DMS153 treated with DMSO at 0.1 percent for 48 hours (cell line): Measurements from ENCODE around the gene CDC25C.
A peak's percentile ranks its signal among the peaks of the same experiment; 100 is the strongest.
"Not testable (repeated sequence)": the region's sequence is repeated elsewhere in the genome, so short reads cannot be mapped to it uniquely, and the experiment has no call there.

ENCODE experiments used
- DNase-seq: peaks from one replicate; lab custom pipeline; 2025; ENCODE audit not compliant: unreplicated experiment; lab: John Stamatoyannopoulos, UW

Gene CDC25C

GRCh38 chr5:138346889-138347288, 15.3 kb upstream of the CDC25C start:
- DNase-seq: no peak

- no peak for DNase-seq
Measured at GRCh38 chr5:138344887-138345622, 13.5 kb upstream of the CDC25C start.

- no peak for DNase-seq
Measured at GRCh38 chr5:138340008-138340407, 8.4 kb upstream of the CDC25C start.

GRCh38 chr5:138339464-138339863, 7.9 kb upstream of the CDC25C start:
- no peak for DNase-seq

DNA sequence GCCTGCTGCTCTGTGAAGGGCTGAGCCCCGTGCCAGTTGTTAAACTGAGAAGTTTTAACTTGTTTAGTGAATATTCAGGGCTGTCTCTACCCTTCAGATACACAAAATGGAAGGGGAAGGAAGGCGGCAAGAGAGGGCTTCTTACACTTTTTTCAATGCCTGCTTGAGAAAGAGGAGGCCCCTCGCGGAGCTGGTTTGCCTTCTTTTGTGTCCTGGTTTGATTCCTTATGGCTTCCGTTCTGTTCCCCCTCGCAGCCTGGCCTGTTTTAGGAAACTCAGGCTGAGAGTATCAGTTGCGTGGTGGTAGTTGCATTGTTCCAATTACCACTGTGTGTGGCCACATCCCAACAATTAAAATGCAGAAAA, 7.5 kb upstream of the CDC25C start:
- no peak for DNase-seq

DNA sequence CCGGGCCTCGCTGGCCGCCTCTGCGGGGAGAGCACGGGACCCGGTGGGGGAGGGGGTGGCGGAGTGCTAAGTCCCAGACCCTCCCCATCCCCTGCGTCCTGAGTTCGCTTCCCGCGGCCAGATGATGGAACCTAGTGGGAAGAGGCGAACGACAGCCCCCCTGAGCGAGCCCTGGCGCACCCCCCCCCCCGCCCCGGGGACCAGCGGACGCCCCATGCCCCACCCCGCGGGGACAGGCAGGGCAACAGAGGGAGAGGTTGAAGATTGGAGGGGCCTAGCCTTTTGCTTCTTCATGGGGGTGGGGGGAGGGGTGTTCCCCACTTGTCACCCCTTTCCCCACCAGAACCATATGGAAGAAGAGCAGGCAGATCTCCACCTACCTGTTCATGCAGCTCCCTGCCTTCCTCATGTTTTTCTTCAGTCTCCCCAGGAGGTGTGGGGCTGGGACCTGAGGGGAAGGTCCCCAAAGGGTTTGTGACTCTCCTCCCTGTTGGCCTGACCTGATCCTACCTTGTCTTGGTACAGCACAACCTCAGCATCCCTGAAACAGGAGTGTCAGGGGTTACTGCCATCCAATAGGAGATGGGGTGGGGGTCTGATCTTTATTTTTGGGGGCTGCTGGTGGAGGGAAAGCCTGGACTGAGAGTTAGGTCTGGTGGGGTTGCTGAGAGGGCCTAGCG, 6.9 kb upstream of the CDC25C start:
- DNase-seq: no peak

- peak; percentile 53 for DNase-seq
Measured at GRCh38 chr5:138337685-138338410, 6.2 kb upstream of the CDC25C start, which contains the start of gene FAM53C. TSS of gene FAM53C (plus strand) at chr5:138338266. CDS start at chr5:138341336, 3,070 bp downstream.

- DNase-seq: peak; percentile 53
Measured at GRCh38 chr5:138336952-138337684, 5.5 kb upstream of the CDC25C start.

GRCh38 chr5:138334867-138335447, 3.4 kb upstream of the CDC25C start:
- DNase-seq: no peak

- DNase-seq: no peak
Measured at GRCh38 chr5:138330813-138331448, 673 bp downstream of the CDC25C start.

- not testable (repeated sequence) for DNase-seq
Measured at GRCh38 chr5:138318211-138318610, 13.4 kb downstream of the CDC25C start.

DNA sequence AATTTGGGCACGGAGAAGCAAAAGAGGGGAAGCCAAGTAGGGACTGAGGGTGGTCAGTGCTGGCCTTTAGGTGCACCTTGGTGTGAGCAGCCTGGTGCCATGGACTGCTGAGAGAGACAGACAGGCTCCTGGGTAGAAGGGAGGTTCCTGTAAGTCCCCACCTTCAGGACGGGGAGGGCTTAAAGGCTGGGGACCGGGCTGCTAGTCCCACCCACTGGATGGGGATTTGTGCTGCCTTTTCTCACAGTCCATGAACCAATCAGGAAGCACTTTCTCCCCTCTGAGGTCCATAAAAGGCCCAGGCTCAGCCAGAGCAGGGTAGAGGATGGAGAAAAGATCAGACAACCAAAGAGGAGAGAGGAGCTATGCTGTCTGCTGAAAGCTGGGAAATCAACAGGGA, 15.2 kb downstream of the CDC25C start:
- DNase-seq: no peak

- no peak for DNase-seq
Measured at GRCh38 chr5:138315751-138316278, 15.8 kb downstream of the CDC25C start.

DNA sequence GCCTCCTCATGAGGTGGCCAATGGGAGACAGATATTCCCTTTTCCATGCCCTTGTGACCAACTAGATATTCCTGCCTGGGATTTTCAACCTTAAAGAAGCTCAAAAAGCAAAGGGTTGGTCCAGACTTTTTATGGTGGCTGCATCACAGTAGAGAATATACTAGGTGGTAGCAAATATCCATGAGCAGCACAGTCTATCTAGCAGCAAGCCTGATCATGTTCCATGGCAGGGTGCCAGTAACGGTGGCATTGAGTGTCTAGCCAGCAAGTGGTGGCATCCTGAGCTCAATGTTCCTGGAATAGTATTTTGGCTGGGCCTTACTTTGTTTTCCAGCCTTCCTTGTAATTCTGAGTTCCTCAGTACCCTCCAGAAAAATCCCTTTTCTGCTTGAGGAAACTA, 25.8 kb downstream of the CDC25C start:
- DNase-seq: peak; percentile 8

DNA sequence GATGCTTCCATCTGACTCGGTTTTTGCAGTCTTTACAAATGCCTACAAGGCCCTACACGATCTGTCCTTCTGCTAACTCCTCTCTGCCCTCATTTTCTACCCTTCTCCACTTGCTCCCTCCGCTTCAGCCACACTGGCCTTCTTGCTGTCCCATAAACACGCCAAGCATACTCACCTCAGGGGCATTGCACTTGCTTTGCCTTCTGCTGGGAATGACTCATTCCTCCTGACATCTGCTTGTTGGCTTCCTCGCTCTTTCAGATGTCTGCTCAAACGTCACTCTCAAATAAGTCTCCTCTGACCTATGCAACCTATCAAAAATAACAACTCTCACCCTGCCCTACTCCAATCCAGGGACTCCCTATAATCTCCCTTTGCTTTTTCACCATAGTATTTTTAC, 28.2 kb downstream of the CDC25C start:
- DNase-seq: no peak

DNA sequence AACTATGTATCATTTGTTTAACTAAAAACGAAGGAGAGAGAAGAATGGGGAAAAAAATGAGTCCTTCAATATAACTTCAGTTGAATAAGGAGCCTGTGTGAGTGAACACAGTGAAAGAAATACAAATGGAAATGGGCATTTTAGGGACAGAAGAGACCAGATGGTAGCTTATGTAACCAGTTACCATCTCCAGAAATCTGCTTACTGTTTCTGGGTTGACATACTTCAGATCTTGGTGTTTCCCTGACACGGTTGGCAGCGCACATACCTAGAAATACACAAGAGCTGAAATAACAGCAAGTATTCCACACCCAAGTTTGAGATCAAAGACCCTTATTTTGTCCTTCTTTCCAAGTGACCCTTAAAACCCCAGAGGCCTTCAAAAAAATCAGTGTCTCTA, 42.3 kb downstream of the CDC25C start:
- DNase-seq: no peak

GRCh38 chr5:138287246-138287645, 44.4 kb downstream of the CDC25C start:
- DNase-seq: no peak

DNA sequence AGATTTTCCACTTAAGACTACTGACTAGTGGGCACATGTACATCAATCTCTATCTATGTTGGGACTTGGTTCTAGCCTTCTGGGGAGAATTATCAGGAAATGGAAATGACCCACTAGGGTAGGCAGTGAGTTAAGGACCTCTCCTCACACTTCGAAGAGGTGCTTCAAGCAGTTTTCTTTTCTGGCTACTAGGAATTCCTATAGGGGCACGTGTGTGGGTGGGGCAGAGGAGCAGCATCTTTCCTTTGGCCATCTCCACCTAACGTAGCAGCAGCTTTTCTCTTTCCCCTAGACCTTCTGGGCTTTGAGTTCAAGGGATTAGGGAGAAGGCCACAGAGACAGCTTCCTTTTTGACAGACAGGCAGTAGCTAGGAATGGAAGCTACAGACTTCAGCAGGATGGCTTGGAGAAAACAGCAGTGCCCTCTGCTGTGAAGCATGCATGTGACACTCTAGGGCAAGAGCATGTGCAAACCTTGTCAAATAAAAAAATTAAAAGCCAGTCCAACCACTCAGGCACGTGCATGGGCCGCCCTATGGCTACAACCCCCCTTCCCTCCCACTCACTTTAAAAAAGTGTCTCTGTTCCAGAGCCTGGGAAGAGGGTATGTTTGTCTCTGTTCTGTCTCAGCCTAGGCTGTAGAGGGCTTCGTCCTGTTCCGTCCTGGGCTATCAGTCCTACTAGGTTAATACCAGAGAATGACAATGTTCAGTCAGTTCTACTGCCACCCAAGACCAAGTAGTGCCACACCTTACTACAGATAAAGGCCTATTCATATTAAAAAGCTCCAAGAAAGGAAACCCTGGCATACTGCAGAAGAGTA, 48.5 kb downstream of the CDC25C start:
- DNase-seq: peak; percentile 10

- no peak for DNase-seq
Measured at GRCh38 chr5:138280915-138281314, 50.7 kb downstream of the CDC25C start.
